Gastrocnemius medialis (tissue), 4 donors: Measurements from ENCODE around the gene FAAH. TPM values are rescaled to one million over a fixed set of nuclear protein-coding genes. Genes with fewer than 3 reads are reported as not detected.

Experiments
- ATAC-seq, 2 donors: fragments of 150-250 bp; one replicate each; pipeline ENCODE4 v1.9.1; 2016
- DNase-seq, 2 donors: peaks; one replicate each; pipeline ENCODE4 v3.0.0-alpha.2; 2019
- H3K27ac ChIP-seq, 4 donors: fragments of 200-600 bp; sonication (generic); 1 replicate in 1 of 4; 2 replicates in 3 of 4; pipeline ENCODE4 v1.5.1; 2016 to 2018; ENCODE audit warnings: mild to moderate bottlenecking in 2 of 4, moderate library complexity in 1 of 4
- H3K27me3 ChIP-seq, 3 donors: fragments of 200-600 bp; sonication (generic) in 2 of 3; 1 replicate in 1 of 3; 2 replicates in 2 of 3; pipeline versions ENCODE4 v1.5.1 to v1.6.0; 2016 to 2019; ENCODE audit warnings: mild to moderate bottlenecking in 1 of 3, moderate library complexity in 1 of 3
- H3K36me3 ChIP-seq, 2 donors: fragments of 200-600 bp; sonication (generic) in 1 of 2; one replicate each; pipeline ENCODE4 v1.5.1; 2017 to 2018
- H3K4me1 ChIP-seq, 2 donors: fragments of 200-600 bp; sonication (generic) in 1 of 2; one replicate each; pipeline ENCODE4 v1.5.1; 2016 to 2017; ENCODE audit warnings: mild to moderate bottlenecking in 2 of 2
- H3K4me3 ChIP-seq, 4 donors: fragments of 200-600 bp; sonication (generic) in 3 of 4; 1 replicate in 1 of 4; 2 replicates in 3 of 4; pipeline ENCODE4 v1.5.1; 2016 to 2019; ENCODE audit warnings: mild to moderate bottlenecking in 2 of 4
- H3K9me3 ChIP-seq, 3 donors: fragments of 200-600 bp; sonication (generic) in 2 of 3; 1 replicate in 1 of 3; 2 replicates in 2 of 3; pipeline ENCODE4 v1.5.1; 2016 to 2019
- POLR2A ChIP-seq, 2 donors: fragments of 450-650 bp; IDR thresholded peaks; one replicate each; pipeline ENCODE4 v1.6.1; 2017; ENCODE audit warnings: antibody characterized with exemption in 2 of 2, mild to moderate bottlenecking in 2 of 2, moderate library complexity in 2 of 2
- in situ Hi-C, 4 donors: fragments of 200-750 bp; cut with MboI; loops; one replicate each; pipeline versions ENCODE4 v1.15.0 to v1.8.0; 2017; ENCODE audit warnings: low sequenced_read_pairs in 4 of 4
- intact Hi-C: fragments of 100-400 bp; cut with DNase I; formaldehyde crosslinking; loops from one replicate; pipeline ENCODE4 v1.15.1; 2023; ENCODE audit warnings: low total_unique reads
- total RNA-seq, 4 donors: library from RNA; depleted of rRNA; stranded (reverse); fragments of >200 nt; gene quantifications; one replicate each; pipeline versions ENCODE4 v1.1.0 to v1.2.3, GENCODE V29; 2016
- TF ChIP-seq, protein P1 (sequence below), 5 experiments: fragments of 450-650 bp in 3 of 5; fragments of 200-600 bp in 2 of 5; sonication (generic) in 2 of 5; IDR thresholded peaks in 4 of 5; conservative IDR thresholded peaks in 1 of 5; 1 replicate in 4 of 5; 2 replicates in 1 of 5; pipeline ENCODE4 v1.5.1; 2016 to 2019; ENCODE audit warnings: antibody characterized with exemption in 5 of 5, mild to moderate bottlenecking in 3 of 5, moderate library complexity in 3 of 5

Gene FAAH
- total RNA-seq, 4 donors from 2014 or later = 5.2 to 15.6 (median 7.3) TPM

- TF ChIP-seq POLR2A (IDR thresholded peaks at IDR 0.05) = no peak
- TF ChIP-seq, protein P1, sequence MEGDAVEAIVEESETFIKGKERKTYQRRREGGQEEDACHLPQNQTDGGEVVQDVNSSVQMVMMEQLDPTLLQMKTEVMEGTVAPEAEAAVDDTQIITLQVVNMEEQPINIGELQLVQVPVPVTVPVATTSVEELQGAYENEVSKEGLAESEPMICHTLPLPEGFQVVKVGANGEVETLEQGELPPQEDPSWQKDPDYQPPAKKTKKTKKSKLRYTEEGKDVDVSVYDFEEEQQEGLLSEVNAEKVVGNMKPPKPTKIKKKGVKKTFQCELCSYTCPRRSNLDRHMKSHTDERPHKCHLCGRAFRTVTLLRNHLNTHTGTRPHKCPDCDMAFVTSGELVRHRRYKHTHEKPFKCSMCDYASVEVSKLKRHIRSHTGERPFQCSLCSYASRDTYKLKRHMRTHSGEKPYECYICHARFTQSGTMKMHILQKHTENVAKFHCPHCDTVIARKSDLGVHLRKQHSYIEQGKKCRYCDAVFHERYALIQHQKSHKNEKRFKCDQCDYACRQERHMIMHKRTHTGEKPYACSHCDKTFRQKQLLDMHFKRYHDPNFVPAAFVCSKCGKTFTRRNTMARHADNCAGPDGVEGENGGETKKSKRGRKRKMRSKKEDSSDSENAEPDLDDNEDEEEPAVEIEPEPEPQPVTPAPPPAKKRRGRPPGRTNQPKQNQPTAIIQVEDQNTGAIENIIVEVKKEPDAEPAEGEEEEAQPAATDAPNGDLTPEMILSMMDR (IDR thresholded peaks at IDR 0.05 in 4 of 5, conservative IDR thresholded peaks at IDR 0.05 in 1 of 5) = no peak
- H3K4me1 ChIP-seq = no peaks in the 10 kb centered on the region
- intact Hi-C loops = no loop called here
- DNase-seq (no peak), ATAC-seq (no peak)
- no peaks in the 10 kb centered on the region for H3K9me3 ChIP-seq
- H3K4me3 ChIP-seq = no peak overlapping the region
- H3K36me3 ChIP-seq = no peaks in the 10 kb centered on the region
- in situ Hi-C loops = loop anchor here in 3 of 4 donors (25.0 kb wide), 2 partner anchors 110 to 310 kb away; a partner anchor contains a TSS
- H3K27ac ChIP-seq = no peak overlapping the region
- peaks cover 0 to 7% (median 5%) of the 10 kb centered on the region in 3 donors for H3K27me3 ChIP-seq
These were observed 33.4 kb downstream of the FAAH start for GRCh38 chr1:46427541-46427940.

GRCh38 chr1:46429436-46429835 lies 35.3 kb downstream of the FAAH start:
- intact Hi-C loops (no loop called here), in situ Hi-C loops (loop anchor here in 3 of 4 donors (25.0 kb wide), 2 partner anchors 108 to 308 kb away; a partner anchor contains a TSS)
- Histone ChIP-seq H3K27ac (no peak overlapping the region), H3K36me3 (no peaks in the 10 kb centered on the region), H3K4me1 (no peaks in the 10 kb centered on the region), H3K9me3 (no peaks in the 10 kb centered on the region), H3K27me3 (peaks cover 0 to 4% (median 3%) of the 10 kb centered on the region in 3 donors), H3K4me3 (no peak overlapping the region)
- no peak for TF ChIP-seq POLR2A (IDR thresholded peaks at IDR 0.05)
- TF ChIP-seq, protein P1 (IDR thresholded peaks at IDR 0.05 in 4 of 5, conservative IDR thresholded peaks at IDR 0.05 in 1 of 5) = no peak
- ATAC-seq (no peak), DNase-seq (no peak)

DNA sequence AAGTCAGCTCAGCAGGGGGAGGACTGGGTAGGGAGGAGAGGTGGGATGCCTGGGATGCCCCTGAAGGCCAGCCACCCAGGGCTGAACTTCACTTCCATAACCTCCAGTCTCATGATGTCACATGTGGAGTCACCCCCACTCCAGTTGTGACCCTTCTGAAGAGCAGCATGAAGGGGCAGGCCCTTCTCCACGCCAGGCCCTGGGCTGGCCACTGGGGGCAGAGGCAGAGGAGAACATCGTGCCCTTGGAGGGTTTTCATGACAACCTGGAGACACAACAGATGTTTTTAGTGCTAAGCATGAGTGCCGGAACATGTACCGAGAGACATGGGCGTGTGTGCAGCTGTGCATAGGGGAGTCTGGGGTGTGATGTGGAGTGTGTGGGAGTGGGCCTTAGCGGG lies 37.6 kb downstream of the FAAH start:
- Histone ChIP-seq H3K4me3 (no peak overlapping the region), H3K9me3 (no peaks in the 10 kb centered on the region), H3K27ac (no peak overlapping the region), H3K36me3 (no peaks in the 10 kb centered on the region), H3K27me3 (no peaks in the 10 kb centered on the region), H3K4me1 (no peaks in the 10 kb centered on the region)
- in situ Hi-C loops (loop anchor here in 3 of 4 donors (25.0 kb wide), 2 partner anchors 106 to 306 kb away; a partner anchor contains a TSS), intact Hi-C loops (no loop called here)
- TF ChIP-seq, protein P1 (IDR thresholded peaks at IDR 0.05 in 4 of 5, conservative IDR thresholded peaks at IDR 0.05 in 1 of 5) = no peak
- TF ChIP-seq POLR2A (IDR thresholded peaks at IDR 0.05) = no peak
- DNase-seq (no peak), ATAC-seq (no peak)

DNA sequence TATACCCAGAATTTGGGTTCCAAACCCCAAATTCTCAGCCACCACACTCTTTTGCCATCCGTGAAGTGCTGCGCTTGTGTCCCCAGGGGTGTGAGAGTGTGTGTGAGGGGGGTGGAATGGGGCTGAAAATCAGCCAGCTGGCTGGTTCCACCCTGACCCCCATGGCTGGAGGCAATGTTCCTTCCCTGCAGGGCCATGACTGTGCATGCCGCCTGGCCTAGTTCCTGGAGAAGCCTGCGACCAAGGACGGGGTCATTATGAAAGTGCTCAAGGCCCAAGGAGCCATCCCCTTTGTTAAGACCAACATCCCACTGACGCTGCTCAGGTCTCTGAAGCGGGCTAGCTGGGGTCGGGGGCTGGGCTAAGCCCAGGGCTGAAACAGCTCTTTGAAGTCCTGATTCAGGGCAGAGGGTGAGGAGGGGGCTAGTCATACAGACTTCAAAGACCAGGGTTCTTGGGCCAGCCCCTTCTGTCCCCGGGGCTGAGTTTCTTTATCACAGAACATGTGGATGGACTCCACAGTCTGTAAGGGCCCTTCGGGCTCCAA lies 38.7 kb downstream of the FAAH start:
- in situ Hi-C loops (loop anchor here in 3 of 4 donors (25.0 kb wide), 2 partner anchors 104 to 304 kb away; a partner anchor contains a TSS), intact Hi-C loops (no loop called here)
- Histone ChIP-seq H3K4me3 (no peak overlapping the region), H3K27ac (no peak overlapping the region), H3K9me3 (no peaks in the 10 kb centered on the region), H3K36me3 (no peaks in the 10 kb centered on the region), H3K27me3 (no peaks in the 10 kb centered on the region), H3K4me1 (no peaks in the 10 kb centered on the region)
- no peak for ATAC-seq
- no peak for TF ChIP-seq POLR2A (IDR thresholded peaks at IDR 0.05)
- TF ChIP-seq, protein P1 (IDR thresholded peaks at IDR 0.05 in 4 of 5, conservative IDR thresholded peaks at IDR 0.05 in 1 of 5) = no peak
- DNase-seq = no peak
